ENCODE data around the gene ZFX.

The ZFX gene

DNA sequence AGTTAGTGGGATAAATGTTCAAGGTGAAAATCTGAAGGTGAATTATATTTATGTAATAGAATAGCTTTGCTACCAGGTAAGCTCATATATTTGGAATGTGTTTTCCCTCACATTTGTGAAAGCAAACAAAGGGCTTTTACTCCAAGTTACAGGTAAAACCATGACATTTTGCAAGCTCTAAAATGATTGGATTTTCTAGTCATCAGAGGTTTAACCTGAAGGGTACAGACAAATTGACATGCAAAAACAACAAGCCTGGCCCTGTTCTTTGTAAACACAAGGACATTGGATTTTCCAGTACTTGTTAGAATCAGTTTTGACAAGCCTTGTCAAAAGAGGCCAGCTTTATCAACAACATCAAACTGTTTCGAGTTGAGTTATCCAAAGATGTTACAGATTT lies 51.7 kb downstream of the ZFX start:
- Histone ChIP-seq H3K4me3 (replicated peaks; ENCODE audit: insufficient read depth, low read length) (no peak overlapping the region), H3K27ac (replicated peaks) (no peak overlapping the region), H3K27me3 (ENCODE audit: insufficient read depth, poor library complexity, severe bottlenecking) (no peaks in the 10 kb centered on the region)
- no peak for DNase-seq (ENCODE audit: low read depth in 1 of 2, low spot score in 1 of 2)
- TF ChIP-seq, protein P1, sequence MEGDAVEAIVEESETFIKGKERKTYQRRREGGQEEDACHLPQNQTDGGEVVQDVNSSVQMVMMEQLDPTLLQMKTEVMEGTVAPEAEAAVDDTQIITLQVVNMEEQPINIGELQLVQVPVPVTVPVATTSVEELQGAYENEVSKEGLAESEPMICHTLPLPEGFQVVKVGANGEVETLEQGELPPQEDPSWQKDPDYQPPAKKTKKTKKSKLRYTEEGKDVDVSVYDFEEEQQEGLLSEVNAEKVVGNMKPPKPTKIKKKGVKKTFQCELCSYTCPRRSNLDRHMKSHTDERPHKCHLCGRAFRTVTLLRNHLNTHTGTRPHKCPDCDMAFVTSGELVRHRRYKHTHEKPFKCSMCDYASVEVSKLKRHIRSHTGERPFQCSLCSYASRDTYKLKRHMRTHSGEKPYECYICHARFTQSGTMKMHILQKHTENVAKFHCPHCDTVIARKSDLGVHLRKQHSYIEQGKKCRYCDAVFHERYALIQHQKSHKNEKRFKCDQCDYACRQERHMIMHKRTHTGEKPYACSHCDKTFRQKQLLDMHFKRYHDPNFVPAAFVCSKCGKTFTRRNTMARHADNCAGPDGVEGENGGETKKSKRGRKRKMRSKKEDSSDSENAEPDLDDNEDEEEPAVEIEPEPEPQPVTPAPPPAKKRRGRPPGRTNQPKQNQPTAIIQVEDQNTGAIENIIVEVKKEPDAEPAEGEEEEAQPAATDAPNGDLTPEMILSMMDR (IDR thresholded peaks at IDR 0.05; ENCODE audit: insufficient read depth, low read length) = no peak
- TF ChIP-seq GABPA (IDR thresholded peaks at IDR 0.05; ENCODE audit: low read depth) (no peak), SPI1 (IDR thresholded peaks at IDR 0.05; ENCODE audit: borderline replicate concordance, low read depth) (no peak), POLR2AphosphoS5 (IDR thresholded peaks at IDR 0.05; ENCODE audit: low read depth) (no peak), REST (IDR thresholded peaks at IDR 0.05; ENCODE audit: insufficient replicate concordance, low read depth) (no peak)

DNA sequence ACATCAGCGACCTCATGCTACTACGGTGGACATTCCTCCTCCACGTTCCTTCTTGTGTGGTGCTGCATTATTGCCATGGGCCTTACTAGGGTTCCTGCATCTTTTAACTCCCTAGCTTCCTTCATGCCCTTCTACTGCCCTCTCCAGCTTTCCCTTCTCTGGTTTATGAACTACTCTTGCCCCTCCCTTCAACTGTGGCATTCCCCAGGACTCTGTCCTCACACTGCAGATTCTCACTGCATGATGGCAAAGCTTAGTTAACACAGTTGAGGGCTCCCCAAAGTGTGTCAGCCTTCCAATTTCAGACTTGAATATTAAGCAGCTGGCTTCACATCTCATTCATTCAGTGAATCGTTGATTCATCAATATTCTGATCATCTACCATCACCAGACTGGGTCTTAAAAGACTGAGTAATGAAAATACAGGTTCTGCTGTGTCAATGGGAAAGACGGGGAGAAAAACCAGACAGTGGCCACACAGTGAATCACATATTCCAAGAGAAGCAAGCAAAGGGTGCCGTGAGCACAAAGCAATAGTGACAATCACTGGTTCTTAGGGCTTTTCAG lies 53.0 kb downstream of the ZFX start:
- no peaks in the 10 kb centered on the region for H3K27me3 ChIP-seq (ENCODE audit: insufficient read depth, poor library complexity, severe bottlenecking)
- TF ChIP-seq REST (IDR thresholded peaks at IDR 0.05; ENCODE audit: insufficient replicate concordance, low read depth) (no peak), SPI1 (IDR thresholded peaks at IDR 0.05; ENCODE audit: borderline replicate concordance, low read depth) (no peak), GABPA (IDR thresholded peaks at IDR 0.05; ENCODE audit: low read depth) (no peak)
- TF ChIP-seq, protein P1 (IDR thresholded peaks at IDR 0.05; ENCODE audit: insufficient read depth, low read length) = no peak
- DNase-seq (ENCODE audit: low read depth in 1 of 2, low spot score in 1 of 2) = no peak
- no peak overlapping the region for H3K4me3 ChIP-seq (replicated peaks; ENCODE audit: insufficient read depth, low read length)
- H3K27ac ChIP-seq (replicated peaks) = no peak overlapping the region

- TF ChIP-seq REST (IDR thresholded peaks at IDR 0.05; ENCODE audit: insufficient replicate concordance, low read depth) (no peak), SPI1 (IDR thresholded peaks at IDR 0.05; ENCODE audit: borderline replicate concordance, low read depth) (no peak), POLR2AphosphoS5 (IDR thresholded peaks at IDR 0.05; ENCODE audit: low read depth) (no peak), GABPA (IDR thresholded peaks at IDR 0.05; ENCODE audit: low read depth) (no peak)
- TF ChIP-seq, protein P1 (IDR thresholded peaks at IDR 0.05; ENCODE audit: insufficient read depth, low read length) = no peak
- H3K27me3 ChIP-seq (ENCODE audit: insufficient read depth, poor library complexity, severe bottlenecking) = no peaks in the 10 kb centered on the region
- DNase-seq (ENCODE audit: low read depth in 1 of 2, low spot score in 1 of 2) = no peak
- H3K27ac ChIP-seq (replicated peaks) = no peak overlapping the region
- H3K4me3 ChIP-seq (replicated peaks; ENCODE audit: insufficient read depth, low read length) = no peak overlapping the region
Measured at GRCh38 chrX:24203072-24203808, 53.7 kb downstream of the ZFX start.

Data from HL-60 (cell line).